Mammary epithelial cell (primary cell): ENCODE data around the gene BARX1.

Experiments used
- EZH2 ChIP-seq: IDR thresholded peaks from 2 replicates; pipeline ENCODE4 v1.6.1; 2012; ENCODE audit warnings: low read length, inconsistent platforms, borderline replicate concordance
- TF ChIP-seq, protein P1 (sequence below), 2 donors: IDR thresholded peaks in 1 of 2; conservative IDR thresholded peaks in 1 of 2; 2 replicates each; pipeline ENCODE4 v1.5.1; 2011 to 2012; ENCODE audit warnings: inconsistent platforms in 2 of 2, low read length in 2 of 2, mild to moderate bottlenecking in 2 of 2, control low read depth in 1 of 2, low read depth in 1 of 2; ENCODE audit not compliant: insufficient read depth in 1 of 2; ENCODE audit errors: extremely low read depth in 1 of 2

DNA sequence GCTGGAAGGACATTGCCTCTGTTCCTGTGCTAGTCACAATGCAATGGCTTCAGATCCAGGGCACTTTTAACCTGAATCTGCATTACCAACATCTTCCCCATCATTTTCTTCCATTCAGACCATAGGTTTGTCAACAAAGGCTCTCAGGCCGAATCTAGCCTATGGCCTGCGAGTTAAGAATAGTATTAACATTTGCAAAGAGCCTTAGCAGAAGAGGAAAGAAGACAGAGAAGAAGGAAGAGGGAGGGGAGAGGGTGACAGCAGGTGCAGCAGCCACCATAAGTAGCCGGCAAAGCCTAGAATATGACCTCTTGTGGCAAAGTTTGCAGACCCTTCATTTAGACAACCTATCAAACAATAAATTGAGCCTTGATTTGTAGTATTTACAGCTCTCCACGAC is 32.6 kb downstream of the BARX1 start:
- no peak for TF ChIP-seq EZH2
- TF ChIP-seq, protein P1, sequence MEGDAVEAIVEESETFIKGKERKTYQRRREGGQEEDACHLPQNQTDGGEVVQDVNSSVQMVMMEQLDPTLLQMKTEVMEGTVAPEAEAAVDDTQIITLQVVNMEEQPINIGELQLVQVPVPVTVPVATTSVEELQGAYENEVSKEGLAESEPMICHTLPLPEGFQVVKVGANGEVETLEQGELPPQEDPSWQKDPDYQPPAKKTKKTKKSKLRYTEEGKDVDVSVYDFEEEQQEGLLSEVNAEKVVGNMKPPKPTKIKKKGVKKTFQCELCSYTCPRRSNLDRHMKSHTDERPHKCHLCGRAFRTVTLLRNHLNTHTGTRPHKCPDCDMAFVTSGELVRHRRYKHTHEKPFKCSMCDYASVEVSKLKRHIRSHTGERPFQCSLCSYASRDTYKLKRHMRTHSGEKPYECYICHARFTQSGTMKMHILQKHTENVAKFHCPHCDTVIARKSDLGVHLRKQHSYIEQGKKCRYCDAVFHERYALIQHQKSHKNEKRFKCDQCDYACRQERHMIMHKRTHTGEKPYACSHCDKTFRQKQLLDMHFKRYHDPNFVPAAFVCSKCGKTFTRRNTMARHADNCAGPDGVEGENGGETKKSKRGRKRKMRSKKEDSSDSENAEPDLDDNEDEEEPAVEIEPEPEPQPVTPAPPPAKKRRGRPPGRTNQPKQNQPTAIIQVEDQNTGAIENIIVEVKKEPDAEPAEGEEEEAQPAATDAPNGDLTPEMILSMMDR (conservative IDR thresholded peaks at IDR 0.05 in 1 of 2, IDR thresholded peaks at IDR 0.05 in 1 of 2; ENCODE audit: extremely low read depth in 1 of 2, insufficient read depth in 1 of 2, low read depth in 1 of 2, low read length in 2 of 2), result no peak
